ENCODE measurements around the gene DACH1.

Gene DACH1

GRCh38 chr13:71695662-71696061, 171.3 kb downstream of the DACH1 start:
- Histone ChIP-seq H3K4me3 (ENCODE audit: low read depth, low read length) (no peak overlapping the region), H3K9me3 (no peaks in the 10 kb centered on the region), H3K36me3 (no peaks in the 10 kb centered on the region), H3K4me1 (no peaks in the 10 kb centered on the region), H3K27me3 (no peaks in the 10 kb centered on the region)
- no peak for TF ChIP-seq CTCF (IDR thresholded peaks at IDR 0.05; ENCODE audit: low read depth, low read length)
- no peak for DNase-seq

GRCh38 chr13:71685072-71685471, 181.9 kb downstream of the DACH1 start:
- Histone ChIP-seq H3K9me3 (no peaks in the 10 kb centered on the region), H3K4me1 (peaks cover 12% of the 10 kb centered on the region), H3K27me3 (no peaks in the 10 kb centered on the region), H3K4me3 (ENCODE audit: low read depth, low read length) (no peak overlapping the region), H3K36me3 (0 out of 2 replicates have a peak, but pooled peaks cover 4% of the 10 kb centered on the region)
- DNase-seq, result no peak
- TF ChIP-seq CTCF (IDR thresholded peaks at IDR 0.05; ENCODE audit: low read depth, low read length), result no peak

- H3K9me3 ChIP-seq, result no peaks in the 10 kb centered on the region
- peaks cover 12% of the 10 kb centered on the region for H3K4me1 ChIP-seq
- no peak for TF ChIP-seq CTCF (IDR thresholded peaks at IDR 0.05; ENCODE audit: low read depth, low read length)
- peaks cover 4% of the 10 kb centered on the region; the same call in 1 of the 2 replicates for H3K36me3 ChIP-seq
- H3K27me3 ChIP-seq, result no peaks in the 10 kb centered on the region
- H3K4me3 ChIP-seq (ENCODE audit: low read depth, low read length), result no peak overlapping the region
- DNase-seq, result no peak
Measured at GRCh38 chr13:71681901-71682613, 184.9 kb downstream of the DACH1 start.

GRCh38 chr13:71677124-71677523, 189.9 kb downstream of the DACH1 start:
- Histone ChIP-seq H3K4me1 (peaks cover 6% of the 10 kb centered on the region; the same call in 1 of the 2 replicates), H3K4me3 (ENCODE audit: low read depth, low read length) (no peak overlapping the region), H3K27me3 (no peaks in the 10 kb centered on the region), H3K36me3 (peaks cover 4% of the 10 kb centered on the region; the same call in 1 of the 2 replicates), H3K9me3 (no peaks in the 10 kb centered on the region)
- DNase-seq, result no peak
- no peak for TF ChIP-seq CTCF (IDR thresholded peaks at IDR 0.05; ENCODE audit: low read depth, low read length)

- no peak overlapping the region for H3K4me3 ChIP-seq (ENCODE audit: low read depth, low read length)
- H3K36me3 ChIP-seq, result no peaks in the 10 kb centered on the region; the same call in 1 of the 2 replicates
- peaks cover 6% of the 10 kb centered on the region; the same call in 1 of the 2 replicates for H3K4me1 ChIP-seq
- no peaks in the 10 kb centered on the region for H3K27me3 ChIP-seq
- DNase-seq, result no peak
- H3K9me3 ChIP-seq, result no peaks in the 10 kb centered on the region
- TF ChIP-seq CTCF (IDR thresholded peaks at IDR 0.05; ENCODE audit: low read depth, low read length), result peak; percentile 53
Measured at GRCh38 chr13:71672512-71672911, 194.5 kb downstream of the DACH1 start.

- H3K36me3 ChIP-seq, result no peaks in the 10 kb centered on the region
- no peak for DNase-seq
- no peaks in the 10 kb centered on the region for H3K9me3 ChIP-seq
- H3K4me1 ChIP-seq, result no peaks in the 10 kb centered on the region
- no peak for TF ChIP-seq CTCF (IDR thresholded peaks at IDR 0.05; ENCODE audit: low read depth, low read length)
- H3K4me3 ChIP-seq (ENCODE audit: low read depth, low read length), result no peak overlapping the region
- H3K27me3 ChIP-seq, result no peaks in the 10 kb centered on the region
Measured at GRCh38 chr13:71663431-71663830, 203.6 kb downstream of the DACH1 start.
